ENCODE results near the gene NEB.

Gene NEB

GRCh38 chr2:151638191-151638933 lies 95.9 kb downstream of the NEB start:
- no peak overlapping the region for H3K4me3 ChIP-seq (ENCODE audit: low read length)
- peaks cover 7% of the 10 kb centered on the region for H3K4me1 ChIP-seq (ENCODE audit: control insufficient read depth, low read length)
- no peaks in the 10 kb centered on the region for H3K36me3 ChIP-seq (ENCODE audit: control insufficient read depth, low read length)
- no peaks in the 10 kb centered on the region for H3K79me2 ChIP-seq (ENCODE audit: control insufficient read depth, low read length)
- H3K27me3 ChIP-seq (ENCODE audit: control insufficient read depth, low read length): peaks cover 2% of the 10 kb centered on the region; the same call in 1 of the 2 replicates
- H3K9me3 ChIP-seq (ENCODE audit: control insufficient read depth, insufficient read depth, low read length): no peaks in the 10 kb centered on the region
- no peak for TF ChIP-seq EZH2phosphoT487 (IDR thresholded peaks at IDR 0.05; ENCODE audit: borderline replicate concordance, low read length)
- TF ChIP-seq, protein P1, sequence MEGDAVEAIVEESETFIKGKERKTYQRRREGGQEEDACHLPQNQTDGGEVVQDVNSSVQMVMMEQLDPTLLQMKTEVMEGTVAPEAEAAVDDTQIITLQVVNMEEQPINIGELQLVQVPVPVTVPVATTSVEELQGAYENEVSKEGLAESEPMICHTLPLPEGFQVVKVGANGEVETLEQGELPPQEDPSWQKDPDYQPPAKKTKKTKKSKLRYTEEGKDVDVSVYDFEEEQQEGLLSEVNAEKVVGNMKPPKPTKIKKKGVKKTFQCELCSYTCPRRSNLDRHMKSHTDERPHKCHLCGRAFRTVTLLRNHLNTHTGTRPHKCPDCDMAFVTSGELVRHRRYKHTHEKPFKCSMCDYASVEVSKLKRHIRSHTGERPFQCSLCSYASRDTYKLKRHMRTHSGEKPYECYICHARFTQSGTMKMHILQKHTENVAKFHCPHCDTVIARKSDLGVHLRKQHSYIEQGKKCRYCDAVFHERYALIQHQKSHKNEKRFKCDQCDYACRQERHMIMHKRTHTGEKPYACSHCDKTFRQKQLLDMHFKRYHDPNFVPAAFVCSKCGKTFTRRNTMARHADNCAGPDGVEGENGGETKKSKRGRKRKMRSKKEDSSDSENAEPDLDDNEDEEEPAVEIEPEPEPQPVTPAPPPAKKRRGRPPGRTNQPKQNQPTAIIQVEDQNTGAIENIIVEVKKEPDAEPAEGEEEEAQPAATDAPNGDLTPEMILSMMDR (IDR thresholded peaks at IDR 0.05; ENCODE audit: low read depth, low read length, poor library complexity, severe bottlenecking): no peak
- no peaks in the 10 kb centered on the region for H3F3A ChIP-seq (ENCODE audit: control insufficient read depth, insufficient read depth)
- no peak overlapping the region for H3K27ac ChIP-seq (ENCODE audit: low read depth, low read length)
- H4K20me1 ChIP-seq (ENCODE audit: control insufficient read depth, insufficient read depth, low read depth, low read length): no peaks in the 10 kb centered on the region
- H3K4me2 ChIP-seq (ENCODE audit: low read length): no peak overlapping the region
- H3K9me2 ChIP-seq (replicated peaks; ENCODE audit: control insufficient read depth, low read length): no peaks in the 10 kb centered on the region

GRCh38 chr2:151637271-151637781 lies 97.0 kb downstream of the NEB start:
- TF ChIP-seq, protein P1 (IDR thresholded peaks at IDR 0.05; ENCODE audit: low read depth, low read length, poor library complexity, severe bottlenecking): no peak
- no peak for TF ChIP-seq EZH2phosphoT487 (IDR thresholded peaks at IDR 0.05; ENCODE audit: borderline replicate concordance, low read length)
- peak overlapping the region; percentile 22 for H3K4me2 ChIP-seq (ENCODE audit: low read length)
- no peak overlapping the region for H3K27ac ChIP-seq (ENCODE audit: low read depth, low read length)

DNA sequence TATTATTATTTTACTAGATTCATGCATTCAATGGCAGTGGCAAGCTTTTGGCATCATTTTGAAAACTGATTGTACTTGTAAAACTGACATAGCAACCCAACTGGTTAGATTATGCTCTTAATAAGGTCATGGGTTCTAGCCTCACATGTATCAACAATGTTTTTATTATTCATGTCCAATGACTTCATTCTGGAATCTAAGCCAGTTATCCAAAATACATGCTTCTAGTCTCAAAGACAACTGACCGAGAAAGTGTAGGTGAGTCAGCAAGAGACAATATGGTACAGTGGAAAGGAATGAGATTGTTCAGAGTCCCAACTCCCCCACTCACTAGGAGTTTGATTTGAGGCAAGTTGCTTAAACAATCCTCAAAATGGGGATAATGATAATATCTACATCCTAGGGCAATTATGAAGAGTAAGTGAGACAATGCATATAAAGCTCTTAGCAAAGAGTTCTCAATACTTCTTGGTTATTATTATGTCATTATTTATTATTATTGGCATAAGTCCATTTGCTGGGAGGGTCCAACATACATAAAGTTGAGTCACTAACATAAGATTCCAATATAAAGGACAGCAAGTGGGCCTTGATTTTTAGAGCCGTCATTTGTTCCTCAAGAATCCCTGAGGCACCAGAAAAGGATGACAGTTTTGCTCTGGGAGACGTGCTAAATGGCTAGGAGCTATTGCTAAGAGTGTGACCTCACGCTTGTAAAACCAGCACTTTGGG lies 99.4 kb downstream of the NEB start:
- Histone ChIP-seq H3K9me2 (replicated peaks; ENCODE audit: control insufficient read depth, low read length) (no peaks in the 10 kb centered on the region), H3K27ac (ENCODE audit: low read depth, low read length) (no peak overlapping the region), H3K4me2 (ENCODE audit: low read length) (no peak overlapping the region), H3K9me3 (ENCODE audit: control insufficient read depth, insufficient read depth, low read length) (no peaks in the 10 kb centered on the region), H3K4me3 (ENCODE audit: low read length) (no peak overlapping the region), H3K27me3 (ENCODE audit: control insufficient read depth, low read length) (peaks cover 2% of the 10 kb centered on the region; the same call in 1 of the 2 replicates), H4K20me1 (ENCODE audit: control insufficient read depth, insufficient read depth, low read depth, low read length) (no peaks in the 10 kb centered on the region), H3K36me3 (ENCODE audit: control insufficient read depth, low read length) (no peaks in the 10 kb centered on the region), H3K79me2 (ENCODE audit: control insufficient read depth, low read length) (no peaks in the 10 kb centered on the region), H3F3A (ENCODE audit: control insufficient read depth, insufficient read depth) (no peaks in the 10 kb centered on the region), H3K4me1 (ENCODE audit: control insufficient read depth, low read length) (peaks cover 7% of the 10 kb centered on the region)
- TF ChIP-seq, protein P1 (IDR thresholded peaks at IDR 0.05; ENCODE audit: low read depth, low read length, poor library complexity, severe bottlenecking): no peak
- no peak for TF ChIP-seq EZH2phosphoT487 (IDR thresholded peaks at IDR 0.05; ENCODE audit: borderline replicate concordance, low read length)

More at GRCh38 chr2:151637271-151637781, 97.0 kb downstream of the NEB start:
- Histone ChIP-seq H3K27me3 (ENCODE audit: control insufficient read depth, low read length) (peaks cover 2% of the 10 kb centered on the region; the same call in 1 of the 2 replicates), H3K9me2 (replicated peaks; ENCODE audit: control insufficient read depth, low read length) (no peaks in the 10 kb centered on the region), H4K20me1 (ENCODE audit: control insufficient read depth, insufficient read depth, low read depth, low read length) (no peaks in the 10 kb centered on the region), H3K79me2 (ENCODE audit: control insufficient read depth, low read length) (no peaks in the 10 kb centered on the region), H3F3A (ENCODE audit: control insufficient read depth, insufficient read depth) (no peaks in the 10 kb centered on the region), H3K4me1 (ENCODE audit: control insufficient read depth, low read length) (peaks cover 7% of the 10 kb centered on the region), H3K4me3 (ENCODE audit: low read length) (0 out of 2 replicates have a peak overlapping the region, but pooled peaks have one; percentile 2), H3K9me3 (ENCODE audit: control insufficient read depth, insufficient read depth, low read length) (no peaks in the 10 kb centered on the region), H3K36me3 (ENCODE audit: control insufficient read depth, low read length) (no peaks in the 10 kb centered on the region)
